HG03025 (cell line): ENCODE measurements around the gene HCST.
"Not testable (repeated sequence)": the region's sequence is repeated elsewhere in the genome, so short reads cannot be mapped to it uniquely, and the experiment has no call there.

Experiments used
- ATAC-seq: cut with Tn5 transposase; IDR thresholded peaks from one replicate; pipeline ENCODE4 v1.9.1; 2021; ENCODE audit warnings: mild to moderate bottlenecking, moderate library complexity; ENCODE audit not compliant: unreplicated experiment, low FRiP score

HCST gene, protein sequence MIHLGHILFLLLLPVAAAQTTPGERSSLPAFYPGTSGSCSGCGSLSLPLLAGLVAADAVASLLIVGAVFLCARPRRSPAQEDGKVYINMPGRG

DNA sequence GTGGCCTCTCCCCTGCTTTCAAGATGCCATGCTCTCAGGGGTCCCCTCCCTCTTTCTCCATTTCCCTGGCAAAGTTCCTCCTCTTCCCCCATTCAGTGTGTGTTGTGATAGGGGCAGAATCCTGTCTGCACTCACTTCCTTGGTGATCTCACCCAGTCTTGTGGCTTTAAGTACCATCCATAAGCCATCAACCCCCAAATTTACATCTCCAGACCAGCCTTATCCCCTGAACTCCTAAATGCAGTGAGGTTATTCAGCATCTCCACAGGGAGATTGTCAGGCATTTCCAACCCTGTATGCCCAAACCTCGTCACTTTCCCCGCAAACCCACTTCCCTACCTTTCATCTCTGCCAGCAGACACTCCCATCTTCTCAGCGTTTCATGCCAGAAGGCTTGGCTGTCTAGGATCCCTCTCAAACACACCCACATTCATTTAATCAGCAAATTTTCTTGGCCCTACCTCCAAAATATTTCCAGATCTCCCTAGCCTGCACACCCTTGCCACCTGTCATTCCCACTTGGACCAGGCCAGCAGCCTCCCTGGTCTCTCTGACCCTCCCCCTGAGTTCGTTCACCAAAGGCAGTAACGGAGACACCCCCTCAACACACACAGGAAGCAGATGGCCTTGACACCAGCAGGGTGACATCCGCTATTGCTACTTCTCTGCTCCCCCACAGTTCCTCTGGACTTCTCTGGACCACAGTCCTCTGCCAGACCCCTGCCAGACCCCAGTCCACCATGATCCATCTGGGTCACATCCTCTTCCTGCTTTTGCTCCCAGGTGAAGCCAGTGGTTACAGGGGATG lies at the start of gene HCST:
Gene HCST (plus strand): TSS at position 676 of the 808 bp plus-strand sequence. CDS start 65 bp downstream, at position 741.
- ATAC-seq: no peak

DNA sequence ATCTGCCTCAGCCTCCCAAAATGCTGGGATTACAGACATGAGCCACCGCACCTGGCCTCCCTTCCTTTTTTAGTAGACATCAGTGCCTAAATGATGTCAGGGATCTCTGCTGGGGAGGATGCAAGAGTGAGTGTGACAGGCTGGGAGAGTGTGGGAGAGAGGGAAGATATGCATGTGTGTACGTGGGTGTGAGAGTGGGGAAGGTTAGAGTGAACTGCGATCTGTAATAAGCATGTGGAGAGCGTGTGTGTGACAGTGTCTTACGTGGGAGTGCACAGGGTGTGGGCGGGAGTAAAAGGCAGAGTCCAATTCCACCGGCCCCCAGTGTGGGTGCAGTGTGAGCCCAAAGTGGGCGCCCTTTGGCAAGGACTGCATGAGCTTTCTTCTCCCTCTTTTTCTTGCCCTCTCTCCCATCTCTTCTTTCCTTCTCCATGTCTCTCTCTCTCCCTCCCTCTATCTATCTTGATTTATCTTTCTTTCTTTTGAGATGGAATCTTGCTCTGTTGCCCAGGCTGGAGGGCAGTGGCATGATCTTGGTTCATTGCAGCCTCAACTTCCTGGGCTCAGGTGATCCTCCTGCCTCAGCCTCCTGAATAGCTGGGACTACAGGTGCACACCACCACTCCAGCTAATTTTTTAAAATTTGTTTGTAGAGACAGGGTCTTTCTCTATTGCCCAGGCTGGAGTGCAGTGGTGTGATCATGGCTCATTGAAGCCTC lies 49.1 kb upstream of the HCST start:
- ATAC-seq: no peak

DNA sequence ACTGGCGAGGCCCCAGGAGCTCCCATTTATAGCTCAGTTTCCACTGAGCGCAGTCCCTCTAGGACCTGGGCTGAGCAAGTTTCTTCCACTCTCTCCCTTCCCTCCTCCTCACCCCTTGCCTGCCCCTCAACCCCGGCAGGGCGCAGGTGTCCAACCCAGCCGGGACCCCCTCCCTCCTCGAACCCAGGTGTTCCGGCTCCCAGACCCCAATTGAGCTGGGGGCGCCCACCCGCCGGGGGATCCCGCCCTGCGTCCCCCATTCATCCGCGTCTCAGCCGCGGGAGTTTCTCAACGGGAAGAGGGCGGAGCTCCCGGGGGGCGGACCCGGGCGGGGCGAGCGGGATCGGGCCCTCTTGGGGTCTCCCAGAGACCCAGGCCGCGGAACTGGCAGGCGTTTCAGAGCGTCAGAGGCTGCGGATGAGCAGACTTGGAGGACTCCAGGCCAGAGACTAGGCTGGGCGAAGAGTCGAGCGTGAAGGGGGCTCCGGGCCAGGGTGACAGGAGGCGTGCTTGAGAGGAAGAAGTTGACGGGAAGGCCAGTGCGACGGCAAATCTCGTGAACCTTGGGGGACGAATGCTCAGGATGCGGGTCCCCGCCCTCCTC lies 45.7 kb upstream of the HCST start, which contains the start of gene KIRREL2:
Gene KIRREL2 (plus strand): TSS at position 366 of the 604 bp plus-strand sequence. CDS start 209 bp downstream, at position 575.
- no peak for ATAC-seq

DNA sequence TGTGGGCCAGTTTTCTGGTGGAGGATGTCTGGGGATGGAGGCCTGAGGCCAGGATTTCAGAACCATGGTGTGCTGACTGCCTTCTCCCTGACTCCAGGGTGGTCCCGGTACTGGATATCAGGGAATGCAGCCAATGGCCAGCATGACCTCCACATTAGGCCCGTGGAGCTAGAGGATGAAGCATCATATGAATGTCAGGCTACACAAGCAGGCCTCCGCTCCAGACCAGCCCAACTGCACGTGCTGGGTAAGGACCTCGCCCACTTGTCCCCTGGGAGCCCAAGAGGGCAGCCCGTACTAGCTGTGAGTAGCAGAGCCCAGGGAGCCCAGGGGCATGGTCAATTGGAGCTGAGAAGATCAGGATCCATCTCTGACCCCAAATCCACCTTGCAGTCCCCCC lies 44.0 kb upstream of the HCST start:
- no peak for ATAC-seq

DNA sequence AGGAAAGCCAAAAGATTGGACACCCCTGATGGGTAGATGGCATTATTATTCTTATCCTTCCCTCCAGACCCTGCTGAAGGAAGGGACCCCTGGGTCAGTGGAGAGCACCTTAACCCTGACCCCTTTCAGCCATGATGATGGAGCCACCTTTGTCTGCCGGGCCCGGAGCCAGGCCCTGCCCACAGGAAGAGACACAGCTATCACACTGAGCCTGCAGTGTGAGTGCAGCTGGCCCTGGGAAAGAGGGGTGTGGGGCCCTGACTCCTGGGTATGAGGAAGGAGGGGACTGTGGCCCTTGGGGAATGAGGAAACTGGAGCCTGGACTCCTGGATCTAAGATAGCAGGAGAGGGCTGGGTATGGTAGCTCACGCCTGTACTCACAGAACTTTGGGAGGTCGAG lies 42.9 kb upstream of the HCST start:
- ATAC-seq: no peak

DNA sequence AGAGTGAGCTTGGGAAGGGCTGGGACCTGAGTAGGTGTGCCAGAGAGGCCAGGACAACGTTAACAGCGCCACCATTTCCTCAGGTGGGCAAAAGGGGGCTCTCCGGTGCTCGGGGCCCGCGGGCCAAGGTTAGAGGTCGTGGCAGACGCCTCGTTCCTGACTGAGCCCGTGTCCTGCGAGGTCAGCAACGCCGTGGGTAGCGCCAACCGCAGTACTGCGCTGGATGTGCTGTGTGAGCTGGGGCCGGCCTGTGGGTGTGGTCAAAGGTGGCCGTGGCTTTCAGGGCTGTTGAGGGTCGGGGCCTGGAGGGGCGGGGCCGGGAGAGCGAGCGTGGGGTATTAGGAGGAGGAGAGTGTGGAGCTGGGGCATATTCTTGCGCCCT lies 41.9 kb upstream of the HCST start:
- ATAC-seq: no peak

DNA sequence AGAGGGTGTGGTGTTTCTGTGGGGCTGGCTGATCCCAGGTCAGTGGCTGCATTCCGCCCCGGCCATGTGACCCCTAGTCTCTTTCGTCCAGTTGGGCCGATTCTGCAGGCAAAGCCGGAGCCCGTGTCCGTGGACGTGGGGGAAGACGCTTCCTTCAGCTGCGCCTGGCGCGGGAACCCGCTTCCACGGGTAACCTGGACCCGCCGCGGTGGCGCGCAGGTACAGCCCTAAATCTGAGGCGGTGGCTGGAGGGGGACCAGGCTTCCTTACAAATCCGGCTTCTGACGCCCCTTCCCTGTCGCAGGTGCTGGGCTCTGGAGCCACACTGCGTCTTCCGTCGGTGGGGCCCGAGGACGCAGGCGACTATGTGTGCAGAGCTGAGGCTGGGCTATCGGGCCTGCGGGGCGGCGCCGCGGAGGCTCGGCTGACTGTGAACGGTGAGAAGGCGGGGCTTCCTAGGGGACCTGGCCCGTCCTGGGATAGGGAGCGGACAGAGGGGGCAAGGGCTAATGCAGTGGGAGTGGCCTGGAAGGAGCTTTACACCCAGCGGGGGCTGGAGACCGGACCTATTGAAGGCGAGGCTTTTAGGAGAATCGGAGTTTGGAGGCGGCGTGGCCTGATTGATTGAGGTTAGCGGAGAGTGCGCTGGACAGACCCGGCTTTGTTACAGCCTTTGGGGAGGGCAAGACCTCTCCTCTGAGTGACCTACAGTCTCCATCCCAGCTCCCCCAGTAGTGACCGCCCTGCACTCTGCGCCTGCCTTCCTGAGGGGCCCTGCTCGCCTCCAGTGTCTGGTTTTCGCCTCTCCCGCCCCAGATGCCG lies 41.3 kb upstream of the HCST start:
- no peak for ATAC-seq

DNA sequence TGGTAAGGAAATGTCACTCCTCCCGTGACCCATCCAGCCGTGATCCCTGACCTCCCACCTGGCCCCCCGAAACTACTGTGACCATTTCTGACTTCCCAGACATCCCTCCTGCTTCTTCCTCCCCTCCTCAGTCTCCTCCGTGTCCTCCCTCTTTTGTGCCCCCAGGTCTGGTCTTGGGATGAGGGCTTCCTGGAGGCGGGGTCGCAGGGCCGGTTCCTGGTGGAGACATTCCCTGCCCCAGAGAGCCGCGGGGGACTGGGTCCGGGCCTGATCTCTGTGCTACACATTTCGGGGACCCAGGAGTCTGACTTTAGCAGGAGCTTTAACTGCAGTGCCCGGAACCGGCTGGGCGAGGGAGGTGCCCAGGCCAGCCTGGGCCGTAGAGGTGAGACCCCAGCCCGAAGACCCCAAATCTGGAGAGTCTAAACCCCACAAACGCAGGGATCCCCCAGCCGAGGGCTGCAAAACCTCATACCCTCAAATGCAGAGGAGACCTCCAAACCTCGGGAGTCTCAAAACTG lies 40.6 kb upstream of the HCST start:
- ATAC-seq: no peak

DNA sequence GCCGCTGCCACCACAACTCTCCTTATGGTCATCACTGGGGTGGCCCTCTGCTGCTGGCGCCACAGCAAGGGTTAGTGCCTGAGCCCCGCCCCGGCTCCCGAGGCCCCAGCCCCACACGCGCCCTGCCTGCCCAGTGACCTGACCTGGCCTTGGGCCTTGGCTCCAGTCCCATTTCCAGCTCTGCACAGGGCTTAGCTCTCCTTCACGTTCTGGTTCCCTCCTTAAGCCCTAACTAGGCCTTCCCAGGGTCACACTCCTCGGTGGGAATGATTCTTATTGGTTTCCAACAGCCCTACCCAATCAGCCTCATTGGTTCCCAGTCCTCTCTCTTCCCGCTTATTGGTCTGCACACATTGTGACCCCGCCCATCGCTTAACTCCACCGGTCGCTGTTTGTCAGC lies 39.8 kb upstream of the HCST start:
- no peak for ATAC-seq

DNA sequence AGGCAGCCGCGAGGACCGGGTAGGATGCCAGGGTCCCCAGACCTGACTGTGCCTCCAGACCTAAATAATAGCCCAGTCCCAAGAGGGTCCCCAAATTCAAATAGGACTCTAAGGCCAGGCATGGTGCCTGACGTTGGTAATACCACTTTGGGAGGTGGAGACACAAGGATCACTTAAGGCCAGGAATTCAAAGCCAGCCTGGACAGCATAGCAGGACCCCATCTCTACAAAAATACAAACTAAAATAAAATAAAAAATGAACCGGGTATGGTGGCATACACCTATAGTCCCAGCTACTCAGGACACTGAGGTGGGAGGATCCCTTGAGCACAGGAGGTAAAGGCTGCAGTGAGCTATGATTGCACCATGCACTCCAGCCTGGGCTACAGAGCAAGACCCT lies 39.3 kb upstream of the HCST start:
- ATAC-seq: no peak

DNA sequence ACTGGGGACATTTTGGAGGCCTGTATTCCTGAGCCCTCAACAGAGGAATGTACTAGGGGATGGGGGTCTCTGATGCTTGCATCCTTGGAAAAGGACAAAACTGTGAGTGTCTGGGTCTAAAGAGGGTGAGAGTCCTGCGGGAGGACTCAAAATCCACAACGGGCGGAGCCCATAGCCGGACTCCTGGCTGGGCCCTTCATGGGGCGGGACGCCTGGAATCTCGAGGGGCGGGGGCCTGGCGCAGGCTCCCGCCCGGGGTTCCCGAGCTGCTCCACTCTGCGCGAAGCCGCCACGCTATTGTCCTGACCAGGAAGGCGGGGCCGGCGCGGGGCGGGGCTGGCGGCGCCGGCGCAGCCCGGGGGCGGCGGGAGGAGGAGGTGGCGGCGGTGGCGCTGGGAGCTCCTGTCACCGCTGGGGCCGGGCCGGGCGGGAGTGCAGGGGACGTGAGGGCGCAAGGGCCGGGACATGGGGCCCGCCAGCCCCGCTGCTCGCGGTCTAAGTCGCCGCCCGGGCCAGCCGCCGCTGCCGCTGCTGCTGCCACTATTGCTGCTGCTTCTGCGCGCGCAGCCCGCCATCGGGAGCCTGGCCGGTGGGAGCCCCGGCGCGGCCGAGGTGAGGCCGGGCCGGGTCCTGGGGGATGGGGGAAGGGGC lies 34.0 kb upstream of the HCST start, which contains the start of gene APLP1:
Gene APLP1 (plus strand): TSS at position 403 of the 651 bp plus-strand sequence. CDS start 63 bp downstream, at position 466.
- no peak for ATAC-seq

DNA sequence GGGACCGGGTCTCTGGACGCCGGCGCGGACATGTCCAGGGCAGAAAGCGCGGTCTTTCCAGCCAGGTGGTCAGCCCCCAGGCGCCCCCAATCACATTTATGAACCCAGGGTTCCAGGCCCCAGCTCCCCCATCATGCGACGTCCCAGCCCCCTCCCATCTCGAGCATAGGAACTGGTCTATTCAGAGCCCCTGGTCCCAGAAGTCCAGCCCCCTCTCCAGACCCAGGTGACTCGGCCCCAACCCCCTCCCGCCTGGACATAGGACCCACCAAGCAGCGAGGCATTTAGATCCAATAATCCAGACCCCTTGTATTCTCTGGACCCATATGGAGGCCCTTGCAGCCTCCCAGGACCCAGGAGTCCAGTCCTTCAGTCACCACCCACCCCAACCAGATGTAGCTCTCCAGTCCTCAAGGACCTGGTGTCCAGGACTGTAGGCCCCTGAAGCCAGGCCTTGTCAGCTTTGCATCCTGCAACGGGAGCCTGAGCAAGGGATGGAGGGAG lies 33.5 kb upstream of the HCST start:
- ATAC-seq: no peak

DNA sequence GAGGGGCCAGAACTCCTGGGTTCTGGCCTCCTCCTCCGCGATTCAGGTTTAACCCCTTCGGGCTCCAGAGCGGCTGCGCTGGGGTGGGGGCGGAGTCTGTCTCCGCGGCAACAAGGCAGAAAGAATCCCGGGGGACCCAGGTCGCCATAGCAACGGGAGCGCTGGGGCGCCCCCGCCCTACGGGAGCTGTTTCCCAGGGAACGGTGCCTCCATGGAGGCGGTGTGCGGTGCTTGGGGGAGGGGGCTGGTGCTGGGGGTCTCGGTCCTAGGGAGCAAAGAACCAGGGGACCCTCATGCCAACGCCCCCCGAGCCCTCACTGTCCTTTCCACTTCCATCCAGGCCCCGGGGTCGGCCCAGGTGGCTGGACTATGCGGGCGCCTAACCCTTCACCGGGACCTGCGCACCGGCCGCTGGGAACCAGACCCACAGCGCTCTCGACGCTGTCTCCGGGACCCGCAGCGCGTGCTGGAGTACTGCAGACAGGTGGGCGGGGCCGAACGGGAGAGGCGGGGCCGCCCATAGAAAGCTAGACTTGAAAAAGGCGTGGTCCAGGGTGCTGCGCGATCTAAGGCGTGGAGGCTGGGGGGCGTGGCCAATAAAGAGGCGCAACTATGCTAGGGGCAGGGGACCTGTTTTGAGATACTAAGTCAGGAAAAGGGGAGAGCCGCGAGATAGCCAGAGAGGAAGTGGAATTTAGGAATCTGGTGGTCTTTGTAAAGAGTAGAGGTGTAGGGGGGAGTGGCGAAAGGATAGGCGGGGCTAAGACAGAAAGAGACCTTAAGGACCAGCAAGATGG lies 32.8 kb upstream of the HCST start:
- ATAC-seq: no peak

DNA sequence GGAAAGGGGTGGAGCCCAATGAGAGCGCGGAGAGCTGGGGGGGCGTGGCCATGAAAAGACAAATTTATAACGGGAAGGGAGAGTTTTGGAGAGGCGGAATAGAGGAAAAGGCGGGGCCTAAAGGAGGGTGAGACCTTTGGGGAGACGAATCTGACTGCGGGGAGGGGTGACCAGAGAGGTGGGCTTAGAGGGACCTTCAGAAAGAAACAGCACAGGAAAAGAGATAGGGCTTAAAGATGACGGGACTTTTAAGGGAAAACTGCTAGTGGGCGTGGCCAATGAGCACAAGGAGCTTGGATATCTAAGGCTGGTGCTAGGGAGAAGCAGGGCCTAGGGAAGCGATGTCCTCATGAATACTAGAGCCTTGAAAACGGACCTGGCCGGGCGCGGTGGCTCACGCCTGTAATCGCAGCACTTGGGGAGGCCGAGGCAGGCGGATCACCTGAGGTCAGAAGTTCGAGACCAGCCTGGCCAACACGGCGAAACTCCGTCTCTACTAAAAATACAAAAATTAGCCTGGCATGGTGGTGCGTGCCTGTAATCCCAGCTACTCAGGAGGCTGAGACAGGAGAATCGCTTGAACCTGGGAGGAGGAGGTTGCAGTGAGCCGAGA lies 32.1 kb upstream of the HCST start:
- not testable (repeated sequence) for ATAC-seq

DNA sequence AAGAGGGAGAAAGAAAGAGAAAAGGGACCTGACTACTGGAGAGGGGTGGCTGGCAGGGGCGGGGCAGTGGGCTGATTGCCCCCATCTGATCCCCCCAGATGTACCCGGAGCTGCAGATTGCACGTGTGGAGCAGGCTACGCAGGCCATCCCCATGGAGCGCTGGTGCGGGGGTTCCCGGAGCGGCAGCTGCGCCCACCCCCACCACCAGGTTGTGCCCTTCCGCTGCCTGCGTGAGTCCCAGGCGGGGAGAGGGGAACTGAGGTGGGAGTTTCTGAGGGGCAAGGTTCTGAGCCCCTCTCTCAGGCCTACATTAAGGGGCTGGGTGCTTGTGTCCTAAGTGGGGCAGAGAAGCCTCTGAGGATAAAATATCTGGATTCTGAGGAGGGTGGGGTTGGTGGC lies 31.5 kb upstream of the HCST start:
- no peak for ATAC-seq

DNA sequence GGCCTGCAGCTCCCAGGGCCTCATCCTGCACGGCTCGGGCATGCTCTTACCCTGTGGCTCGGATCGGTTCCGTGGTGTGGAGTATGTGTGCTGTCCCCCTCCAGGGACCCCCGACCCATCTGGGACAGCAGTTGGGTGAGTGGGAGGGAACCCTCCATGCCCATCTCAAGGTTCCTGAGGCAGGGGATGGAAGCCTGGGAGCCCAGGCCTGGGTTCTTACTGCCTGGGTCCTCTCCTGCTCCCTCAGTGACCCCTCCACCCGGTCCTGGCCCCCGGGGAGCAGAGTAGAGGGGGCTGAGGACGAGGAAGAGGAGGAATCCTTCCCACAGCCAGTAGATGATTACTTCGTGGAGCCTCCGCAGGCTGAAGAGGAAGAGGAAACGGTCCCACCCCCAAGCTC lies 30.7 kb upstream of the HCST start:
- ATAC-seq: no peak

DNA sequence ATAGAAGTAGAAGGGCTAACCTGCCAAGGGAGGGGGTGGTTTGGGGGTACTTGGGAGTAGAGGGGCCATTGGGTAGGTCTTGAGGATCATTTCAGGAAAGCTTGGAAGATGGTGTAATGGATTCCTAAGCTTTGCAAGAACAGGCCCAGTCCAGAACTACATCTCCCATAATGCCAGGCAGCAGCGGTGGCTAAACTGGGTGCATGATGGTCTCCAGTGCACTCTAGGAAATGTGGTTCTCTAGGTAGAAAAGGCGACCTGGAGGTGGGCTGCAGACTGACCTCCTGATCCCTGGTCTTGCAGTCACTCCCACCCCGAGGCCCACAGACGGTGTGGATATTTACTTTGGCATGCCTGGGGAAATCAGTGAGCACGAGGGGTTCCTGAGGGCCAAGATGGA lies 30.1 kb upstream of the HCST start:
- no peak for ATAC-seq

DNA sequence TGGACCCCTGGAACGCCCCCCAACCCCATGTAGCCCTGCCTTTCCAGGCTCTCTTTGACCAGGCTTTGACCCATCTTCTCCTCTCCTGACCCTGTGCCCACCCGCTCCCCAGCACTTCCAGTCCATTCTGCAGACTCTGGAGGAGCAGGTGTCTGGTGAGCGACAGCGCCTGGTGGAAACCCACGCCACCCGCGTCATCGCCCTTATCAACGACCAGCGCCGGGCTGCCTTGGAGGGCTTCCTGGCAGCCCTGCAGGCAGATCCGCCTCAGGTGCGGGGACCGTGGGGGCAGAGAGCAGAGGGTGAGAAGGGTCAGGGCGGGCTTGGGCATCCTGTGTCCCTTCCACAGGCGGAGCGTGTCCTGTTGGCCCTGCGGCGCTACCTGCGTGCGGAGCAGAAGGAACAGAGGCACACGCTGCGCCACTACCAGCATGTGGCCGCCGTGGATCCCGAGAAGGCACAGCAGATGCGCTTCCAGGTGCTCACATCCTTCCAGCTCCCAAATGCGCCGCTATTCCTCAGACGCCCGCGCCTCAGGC lies 27.9 kb upstream of the HCST start:
- ATAC-seq: no peak
